H1 (cell line): ENCODE results near the gene DPF3. TPM values are rescaled to one million over a fixed set of nuclear protein-coding genes. Genes with fewer than 3 reads are reported as not detected.

ENCODE experiments used
- CTCF ChIA-PET: fragments of 300-600 bp; sonication (Branson Sonifier 250); formaldehyde crosslinking; loops from one replicate; lab custom pipeline; 2021; ENCODE audit not compliant: partially characterized antibody; lab: Charles Lee
- POLR2A ChIA-PET: fragments of 300-600 bp; sonication (Branson Sonifier 250); formaldehyde crosslinking; loops from one replicate; lab custom pipeline; 2021; ENCODE audit warnings: inconsistent platforms; ENCODE audit not compliant: partially characterized antibody; lab: Charles Lee
- DNase-seq, 2 experiments: peaks; one replicate each; pipeline versions ENCODE4 v3.0.0 to v3.0.0-alpha.2; 2010 to 2022; ENCODE audit warnings: low spot score in 2 of 2, low read depth in 1 of 2, mixed read lengths in 1 of 2
- FAIRE-seq: peaks from 2 replicates; lab custom pipeline; 2011; peaks lifted over from hg19 to GRCh38; lab: Jason Lieb, UNC
- H2AFZ ChIP-seq: 2 replicates; pipeline ENCODE4 v1.8.1; 2012; ENCODE audit warnings: low read length, inconsistent platforms
- H2AK5ac ChIP-seq: 2 replicates; pipeline ENCODE4 v1.6.1; 2013; ENCODE audit warnings: low read depth, low read length
- H2BK120ac ChIP-seq: replicated peaks from 2 replicates; pipeline ENCODE3; 2013; ENCODE audit warnings: low read depth, low read length, inconsistent platforms
- H2BK12ac ChIP-seq: 2 replicates; pipeline ENCODE4 v1.6.1; 2013; ENCODE audit warnings: low read depth, low read length
- H2BK15ac ChIP-seq: 2 replicates; pipeline ENCODE4 v1.6.1; 2013; ENCODE audit warnings: low read length
- H2BK20ac ChIP-seq: 2 replicates; pipeline ENCODE4 v1.6.1; 2013; ENCODE audit warnings: low read length
- H2BK5ac ChIP-seq: 2 replicates; pipeline ENCODE4 v1.6.1; 2013; ENCODE audit warnings: low read depth, low read length
- H3K14ac ChIP-seq: 2 replicates; pipeline ENCODE4 v1.6.1; 2013; ENCODE audit warnings: inconsistent platforms; ENCODE audit not compliant: insufficient read length
- H3K18ac ChIP-seq: 2 replicates; pipeline ENCODE4 v1.6.1; 2013; ENCODE audit warnings: low read length; ENCODE audit errors: extremely low read depth
- H3K23ac ChIP-seq: 2 replicates; pipeline ENCODE4 v1.6.1; 2013; ENCODE audit warnings: inconsistent platforms; ENCODE audit not compliant: insufficient read length
- H3K23me2 ChIP-seq: 2 replicates; pipeline ENCODE4 v1.6.1; 2013; ENCODE audit warnings: low read depth, low read length
- H3K27ac ChIP-seq: 2 replicates; pipeline ENCODE4 v1.6.1; 2011; ENCODE audit warnings: low read depth, low read length, inconsistent platforms
- H3K27me3 ChIP-seq, 4 experiments: replicated peaks in 1 of 4; 1 replicate in 1 of 4; 2 replicates in 3 of 4; pipeline versions ENCODE4 v1.6.1 to v1.8.1; 2011 to 2013; ENCODE audit warnings: low read length in 3 of 4, mild to moderate bottlenecking in 3 of 4, inconsistent platforms in 2 of 4, mixed read lengths in 2 of 4, moderate library complexity in 1 of 4; ENCODE audit not compliant: control insufficient read depth in 3 of 4, insufficient read depth in 3 of 4; ENCODE audit errors: extremely low read depth in 1 of 4
- H3K36me3 ChIP-seq, 4 experiments: 2 replicates each; pipeline versions ENCODE4 v1.6.1 to v1.8.1; 2011 to 2013; ENCODE audit warnings: mild to moderate bottlenecking in 4 of 4, low read length in 3 of 4, moderate library complexity in 2 of 4, control low read depth in 1 of 4, inconsistent platforms in 1 of 4; ENCODE audit not compliant: insufficient read depth in 4 of 4, control insufficient read depth in 2 of 4
- H3K4ac ChIP-seq: replicated peaks from 2 replicates; pipeline ENCODE3; 2013; ENCODE audit warnings: low read length, low read depth, mixed read lengths, inconsistent platforms; ENCODE audit not compliant: insufficient read length
- H3K4me1 ChIP-seq, 4 experiments: replicated peaks in 1 of 4; 1 replicate in 1 of 4; 2 replicates in 3 of 4; pipeline versions ENCODE4 v1.6.1 to v1.8.1; 2011 to 2013; ENCODE audit warnings: low read length in 3 of 4, inconsistent platforms in 2 of 4, mixed read lengths in 1 of 4; ENCODE audit not compliant: insufficient read depth in 4 of 4, control insufficient read depth in 3 of 4
- H3K4me2 ChIP-seq, 2 experiments: 2 replicates each; pipeline versions ENCODE4 v1.6.1 to v1.8.1; 2011 to 2013; ENCODE audit warnings: low read depth in 2 of 2, low read length in 2 of 2, control low read depth in 1 of 2, inconsistent platforms in 1 of 2, mild to moderate bottlenecking in 1 of 2; ENCODE audit not compliant: insufficient read depth in 1 of 2
- H3K4me3 ChIP-seq, 4 experiments: fragments of 200-600, 300-600 bp in 1 of 4; sonication (generic), shearing (Covaris generic), sonication (Bioruptor Twin) in 1 of 4; 2 replicates each; pipeline versions ENCODE4 v1.5.1 to v1.8.1; 2011 to 2016; ENCODE audit warnings: low read length in 4 of 4, low read depth in 3 of 4, control low read depth in 2 of 4, inconsistent platforms in 2 of 4, mild to moderate bottlenecking in 2 of 4, mixed read lengths in 1 of 4, moderate library complexity in 1 of 4; ENCODE audit not compliant: insufficient read depth in 2 of 4; ENCODE audit errors: extremely low read depth in 1 of 4
- H3K56ac ChIP-seq: replicated peaks from 2 replicates; pipeline ENCODE3; 2013; ENCODE audit warnings: low read depth, mild to moderate bottlenecking, mixed read lengths, low read length, inconsistent platforms; ENCODE audit not compliant: insufficient read length
- H3K79me1 ChIP-seq: 2 replicates; pipeline ENCODE4 v1.6.1; 2013; ENCODE audit warnings: low read depth, low read length, control low read depth
- H3K79me2 ChIP-seq, 2 experiments: 2 replicates each; pipeline versions ENCODE4 v1.6.1 to v1.8.1; 2012 to 2013; ENCODE audit warnings: low read length in 2 of 2, mild to moderate bottlenecking in 2 of 2, inconsistent platforms in 1 of 2; ENCODE audit not compliant: insufficient read depth in 2 of 2, control insufficient read depth in 1 of 2
- H3K9ac ChIP-seq, 4 experiments: replicated peaks in 1 of 4; 1 replicate in 1 of 4; 2 replicates in 3 of 4; pipeline versions ENCODE4 v1.6.1 to v1.8.1; 2011 to 2013; ENCODE audit warnings: low read depth in 3 of 4, low read length in 3 of 4, control low read depth in 2 of 4, mild to moderate bottlenecking in 2 of 4, moderate library complexity in 2 of 4, inconsistent platforms in 1 of 4; ENCODE audit errors: extremely low read depth in 1 of 4
- H3K9me3 ChIP-seq, 2 experiments: 2 replicates each; pipeline versions ENCODE4 v1.6.1 to v1.8.1; 2012 to 2013; ENCODE audit warnings: mild to moderate bottlenecking in 2 of 2, moderate library complexity in 2 of 2, control low read depth in 1 of 2, inconsistent platforms in 1 of 2, low read depth in 1 of 2, low read length in 1 of 2, mixed read lengths in 1 of 2; ENCODE audit not compliant: insufficient read depth in 2 of 2
- H4K20me1 ChIP-seq, 2 experiments: replicated peaks in 1 of 2; 2 replicates each; pipeline versions ENCODE3 to v1.8.1; 2011 to 2013; ENCODE audit warnings: inconsistent platforms in 2 of 2, low read length in 2 of 2, mild to moderate bottlenecking in 1 of 2; ENCODE audit not compliant: insufficient read depth in 2 of 2, control insufficient read depth in 1 of 2
- H4K5ac ChIP-seq: 2 replicates; pipeline ENCODE4 v1.6.1; 2013; ENCODE audit warnings: low read length, low read depth, mixed read lengths, inconsistent platforms; ENCODE audit not compliant: insufficient read length
- H4K8ac ChIP-seq: 2 replicates; pipeline ENCODE4 v1.8.0; 2013; ENCODE audit warnings: mild to moderate bottlenecking, moderate library complexity, low read length, inconsistent platforms; ENCODE audit not compliant: insufficient read depth; ENCODE audit errors: extremely low read depth
- H4K91ac ChIP-seq: replicated peaks from 2 replicates; pipeline ENCODE3; 2013; ENCODE audit warnings: low read length, mixed read lengths, inconsistent platforms; ENCODE audit not compliant: insufficient read length
- CTCF ChIP-seq, 3 experiments: IDR thresholded peaks; 1 replicate in 2 of 3; 2 replicates in 1 of 3; pipeline versions ENCODE4 v1.5.1 to v1.6.1; 2011; ENCODE audit warnings: low read length in 3 of 3, mild to moderate bottlenecking in 3 of 3, inconsistent platforms in 2 of 3, low read depth in 1 of 3, moderate library complexity in 1 of 3; ENCODE audit not compliant: insufficient read depth in 1 of 3; ENCODE audit errors: control extremely low read depth in 1 of 3
- EP300 ChIP-seq, 2 experiments: IDR thresholded peaks; 1 replicate in 1 of 2; 2 replicates in 1 of 2; pipeline ENCODE4 v1.6.1; 2011 to 2012; ENCODE audit warnings: low read depth in 2 of 2, low read length in 2 of 2, mild to moderate bottlenecking in 2 of 2, borderline replicate concordance in 1 of 2, inconsistent platforms in 1 of 2, moderate library complexity in 1 of 2
- EZH2 ChIP-seq: fragments of 200-600 bp; sonication (generic); IDR thresholded peaks from 2 replicates; pipeline ENCODE4 v1.7.1; 2012; ENCODE audit warnings: low read depth, mild to moderate bottlenecking, moderate library complexity, low read length, inconsistent platforms; ENCODE audit not compliant: severe bottlenecking
- GTF2F1 ChIP-seq: IDR thresholded peaks from 2 replicates; pipeline ENCODE4 v1.6.1; 2012; ENCODE audit warnings: low read depth, low read length, improper control_type of control experiment, borderline replicate concordance
- KDM5A ChIP-seq: fragments of 200-600 bp; IDR thresholded peaks from 2 replicates; pipeline ENCODE4 v1.7.1; 2012; ENCODE audit warnings: mild to moderate bottlenecking, low read length, inconsistent platforms, mixed read lengths
- MAFK ChIP-seq: IDR thresholded peaks from 2 replicates; pipeline ENCODE4 v1.6.1; 2012; ENCODE audit warnings: low read depth, mild to moderate bottlenecking, improper control_type of control experiment, low read length
- SIX5 ChIP-seq: IDR thresholded peaks from 2 replicates; pipeline ENCODE4 v1.6.1; 2011; ENCODE audit warnings: mild to moderate bottlenecking, low read depth, low read length
- SP4 ChIP-seq: IDR thresholded peaks from 2 replicates; pipeline ENCODE4 v1.6.1; 2012; ENCODE audit warnings: low read length, inconsistent platforms
- WGBS, 2 experiments: shearing (Covaris generic) in 1 of 2; methylation state at CpG; one replicate each; pipeline versions ENCODE4 v1.1.6 to v1.1.7; 2013 to 2015; ENCODE audit warnings: low lambda C conversion rate in 2 of 2, mixed read lengths in 2 of 2, inconsistent platforms in 1 of 2, low coverage in 1 of 2, missing lambda C conversion rate in 1 of 2; ENCODE audit not compliant: insufficient replicate concordance in 2 of 2, insufficient coverage in 1 of 2, insufficient read length in 1 of 2; ENCODE audit errors: extremely low coverage in 1 of 2, missing lambda C conversion rate in 1 of 2; 5-methylcytosine and 5-hydroxymethylcytosine counted together
- polyA plus RNA-seq, 7 experiments: library from polyadenylated mRNA; depleted of rRNA in 3 of 7; stranded (reverse) in 5 of 7; unstranded in 2 of 7; fragments of >200 nt in 5 of 7; fragments of 200-250 nt in 2 of 7; gene quantifications; 1 replicate in 5 of 7; 2 replicates in 1 of 7; 4 replicates in 1 of 7; pipeline versions ENCODE4 v1.2.1 to v1.2.3, GENCODE V29; 2011 to 2013; ENCODE audit warnings: missing spikeins in 2 of 7, mixed read lengths in 2 of 7
- total RNA-seq: library from RNA; stranded (reverse); fragmentation: NEBNext Ultra II Directional; extraction: Animal tissue kit (Norgen Biotek cat#: 25700); gene quantifications from 2 replicates; pipeline ENCODE4 v1.2.1, GENCODE V29; 2021

The DPF3 gene
- total and polyA plus RNA-seq, 2 of the 8 experiments (the other 6 are each of a cell fraction or from before 2014, with no cell fraction given), result 0.19 TPM; not detected in 1

GRCh38 chr14:72609205-72609916 lies 284.5 kb downstream of the DPF3 start:
- H2BK15ac ChIP-seq, result peak overlapping the region; percentile 81; the same call in 1 of the 2 replicates
- no peak overlapping the region for H3K9ac ChIP-seq
- no peak overlapping the region for H4K5ac ChIP-seq
- H3K4me2 ChIP-seq, result no peak overlapping the region
- no peak overlapping the region for H4K8ac ChIP-seq
- no peak overlapping the region for H3K4ac ChIP-seq
- no peak overlapping the region for H2AFZ ChIP-seq
- no peak overlapping the region for H2BK20ac ChIP-seq
- no peaks in the 10 kb centered on the region; a peak in 1 of 7 replicates for H3K4me1 ChIP-seq
- H3K27me3 ChIP-seq, result no peaks in the 10 kb centered on the region
- no peak overlapping the region for H3K23ac ChIP-seq
- TF ChIP-seq EP300 (IDR thresholded peaks at IDR 0.05; ENCODE audit: borderline replicate concordance in 1 of 2, low read depth in 2 of 2, low read length in 2 of 2), result no peak
- TF ChIP-seq GTF2F1, result no peak
- TF ChIP-seq SIX5, result no peak
- TF ChIP-seq EZH2, result no peak
- TF ChIP-seq MAFK, result no peak
- TF ChIP-seq KDM5A, result no peak
- TF ChIP-seq SP4, result no peak
- TF ChIP-seq CTCF (IDR thresholded peaks at IDR 0.05; ENCODE audit: control extremely low read depth in 1 of 3, insufficient read depth in 1 of 3, low read depth in 1 of 3, low read length in 3 of 3), result no peak
- H2AK5ac ChIP-seq, result peak overlapping the region; percentile 89; the same call in 1 of the 2 replicates
- H3K79me2 ChIP-seq, result no peaks in the 10 kb centered on the region
- ChIA-PET CTCF (interaction anchor here (0.7 to 1.7 kb wide), 3 partner anchors 9 to 94 kb away, joined by 3 to 4 read pairs (median 3); no protein-coding TSS in a partner anchor), POLR2A (interaction anchor here (0.6 kb wide), 1 partner anchor 939 kb away, joined by 3 read pairs; no protein-coding TSS in a partner anchor)
- no peak overlapping the region for H3K56ac ChIP-seq
- no peak for FAIRE-seq
- H3K9me3 ChIP-seq, result no peaks in the 10 kb centered on the region
- no peaks in the 10 kb centered on the region for H3K23me2 ChIP-seq
- no peaks in the 10 kb centered on the region for H3K36me3 ChIP-seq
- DNase-seq, result peak in 1 of 2 experiments; percentile 17
- 96% methylated on average over 12 of the region's 12 CpGs; no CpG with 5 or more reads in 1 of the 2 experiments for WGBS, 2 experiments
- H2BK5ac ChIP-seq, result no peak overlapping the region
- H3K14ac ChIP-seq, result no peak overlapping the region
- no peak overlapping the region for H4K91ac ChIP-seq
- no peak overlapping the region for H3K27ac ChIP-seq
- H3K4me3 ChIP-seq, result no peak overlapping the region
- no peak overlapping the region for H3K18ac ChIP-seq
- H2BK120ac ChIP-seq, result no peak overlapping the region
- no peaks in the 10 kb centered on the region for H3K79me1 ChIP-seq
- peak overlapping the region; percentile 68; the same call in 1 of the 2 replicates for H2BK12ac ChIP-seq
- H4K20me1 ChIP-seq, result no peaks in the 10 kb centered on the region
